GM12878 (cell line): ENCODE data around the gene ANAPC4. TPM values are rescaled to one million over a fixed set of nuclear protein-coding genes. Genes with fewer than 3 reads are reported as not detected.

Experiments used
- ATAC-seq: fragments of 200-7000 bp; cut with Tn5 transposase; 3 replicates; pipeline ENCODE4 v1.9.1; 2020; ENCODE audit warnings: mild to moderate bottlenecking, moderate library complexity
- BruUV-seq: library from RNA; stranded (reverse); fragments of 400-500 nt; replicated peaks from 2 replicates; lab custom pipeline; 2021; lab: Mats Ljungman, UMichigan
- CTCF ChIA-PET: fragments of 300-600 bp; sonication (Branson Sonifier 250); formaldehyde crosslinking; extraction: SDS; loops from one replicate; lab custom pipeline; 2021; ENCODE audit warnings: inconsistent platforms; lab: Yijun Ruan, JAX
- POLR2A ChIA-PET: fragments of 350-600 bp; formaldehyde crosslinking; extraction: SDS; loops from one replicate; lab custom pipeline; 2021; ENCODE audit warnings: inconsistent platforms; lab: Charles Lee
- RAD21 ChIA-PET: fragments of 300-600 bp; sonication (Branson Sonifier 250); formaldehyde crosslinking; loops from one replicate; lab custom pipeline; 2023; ENCODE audit warnings: antibody characterized with exemption; ENCODE audit not compliant: unreplicated experiment; lab: Charles Lee
- SMC1A ChIA-PET: fragments of 300-600 bp; sonication (Branson Sonifier 250); formaldehyde crosslinking; loops from one replicate; lab custom pipeline; 2023; ENCODE audit not compliant: unreplicated experiment, uncharacterized antibody; lab: Charles Lee
- DNase-seq: peaks from one replicate; pipeline ENCODE4 v3.0.0-alpha.2; 2011; ENCODE audit warnings: low read depth, low spot score
- FAIRE-seq: peaks from 3 replicates; lab custom pipeline; 2011; peaks lifted over from hg19 to GRCh38; lab: Jason Lieb, UNC
- H2AFZ ChIP-seq: 2 replicates; pipeline ENCODE4 v1.6.0; 2011; ENCODE audit warnings: low read depth, low read length, control low read depth; ENCODE audit not compliant: control insufficient read depth
- H3K27ac ChIP-seq: 2 replicates; pipeline ENCODE4 v1.5.1; 2011; ENCODE audit warnings: control low read depth; ENCODE audit not compliant: control insufficient read depth, insufficient read depth
- H3K27me3 ChIP-seq, 2 experiments: replicated peaks in 1 of 2; 2 replicates each; pipeline versions ENCODE4 v1.6.0 to v1.6.1; 2011; ENCODE audit warnings: low read length in 1 of 2; ENCODE audit not compliant: control insufficient read depth in 2 of 2, insufficient read depth in 2 of 2
- H3K36me3 ChIP-seq, 2 experiments: 2 replicates each; pipeline ENCODE4 v1.5.1; 2011; ENCODE audit warnings: low read length in 1 of 2; ENCODE audit not compliant: control insufficient read depth in 2 of 2, insufficient read depth in 2 of 2
- H3K4me1 ChIP-seq: 2 replicates; pipeline ENCODE4 v1.6.1; 2011; ENCODE audit warnings: mild to moderate bottlenecking, low read length, moderate library complexity, mixed read lengths; ENCODE audit not compliant: control insufficient read depth, insufficient read depth
- H3K4me2 ChIP-seq: 2 replicates; pipeline ENCODE4 v1.6.0; 2011; ENCODE audit warnings: control low read depth; ENCODE audit not compliant: control insufficient read depth, insufficient read depth
- H3K4me3 ChIP-seq: fragments of 200-600 bp; sonication (generic); 2 replicates; pipeline ENCODE4 v1.5.1; 2016
- H3K79me2 ChIP-seq: 2 replicates; pipeline ENCODE4 v1.6.0; 2011; ENCODE audit warnings: low read length; ENCODE audit not compliant: control insufficient read depth, insufficient read depth
- H3K9ac ChIP-seq: 2 replicates; pipeline ENCODE4 v1.8.0; 2011; ENCODE audit warnings: low read length, control low read depth, mixed read lengths; ENCODE audit not compliant: control insufficient read depth, insufficient read depth
- H3K9me3 ChIP-seq: replicated peaks from 3 replicates; pipeline ENCODE4 v1.5.1; 2011; ENCODE audit warnings: mild to moderate bottlenecking, low read length; ENCODE audit not compliant: control insufficient read depth, insufficient read depth
- H4K20me1 ChIP-seq: 2 replicates; pipeline ENCODE4 v1.6.0; 2011; ENCODE audit not compliant: control insufficient read depth, insufficient read depth
- BCL11A ChIP-seq: IDR thresholded peaks from 2 replicates; pipeline ENCODE4 v1.6.1; 2011; ENCODE audit warnings: low read depth, low read length
- MTA2 ChIP-seq: fragments of 450-650 bp; IDR thresholded peaks from 2 replicates; pipeline ENCODE4 v1.6.1; 2016; ENCODE audit warnings: low read depth, mild to moderate bottlenecking, moderate library complexity
- RAD21 ChIP-seq: IDR thresholded peaks from 2 replicates; pipeline ENCODE4 v1.6.1; 2011; ENCODE audit warnings: mild to moderate bottlenecking, low read depth, low read length, moderate library complexity; ENCODE audit not compliant: insufficient read depth
- SREBF1 ChIP-seq: IDR thresholded peaks from 2 replicates; pipeline ENCODE4 v1.6.1; 2012; ENCODE audit warnings: mild to moderate bottlenecking, low read length
- WGBS: methylation state at CpG from one replicate; pipeline ENCODE4 v1.1.6; 2016; ENCODE audit warnings: low lambda C conversion rate; ENCODE audit not compliant: insufficient replicate concordance, insufficient coverage; ENCODE audit errors: missing lambda C conversion rate; 5-methylcytosine and 5-hydroxymethylcytosine counted together
- in situ Hi-C: fragments of 300-500 bp; cut with MboI; formaldehyde crosslinking; loops from 9 replicates; pipeline ENCODE4 v1.14.3; 2018; ENCODE audit warnings: mixed read lengths
- intact Hi-C: fragments of 100-400 bp; cut with micrococcal nuclease; formaldehyde crosslinking; loops from one replicate; pipeline ENCODE4 v1.14.2; 2022; ENCODE audit not compliant: unreplicated experiment
- polyA plus RNA-seq, 11 experiments: library from polyadenylated mRNA; depleted of rRNA in 4 of 11; unstranded in 6 of 11; stranded (reverse) in 5 of 11; fragments of >200 nt; fragmentation: Nextera tagmentation in 4 of 11; fragmentation: Illumina TruSeq in 1 of 11; extraction: Ambion mirVana in 4 of 11; extraction: Trizol in 1 of 11; gene quantifications; 1 replicate in 1 of 11; 2 replicates in 10 of 11; pipeline versions ENCODE4 v1.2.1 to v1.2.3, GENCODE V29; 2011 to 2016; ENCODE audit warnings: inconsistent platforms in 2 of 11, missing spikeins in 2 of 11, low read depth in 1 of 11
- total RNA-seq, 4 experiments: library from RNA; depleted of rRNA in 3 of 4; stranded (reverse); fragments of >200 nt in 3 of 4; fragmentation: Illumina TruSeq in 1 of 4; extraction: Trizol in 1 of 4; gene quantifications; 2 replicates each; pipeline versions ENCODE4 v1.2.1 to v1.2.3, GENCODE V29; 2013 to 2021

The ANAPC4 gene
- total and polyA plus RNA-seq, 10 of the 15 experiments (the other 5 are each of a cell fraction or from before 2014, with no cell fraction given): 16.3 to 50.2 (median 29.9) TPM

DNA sequence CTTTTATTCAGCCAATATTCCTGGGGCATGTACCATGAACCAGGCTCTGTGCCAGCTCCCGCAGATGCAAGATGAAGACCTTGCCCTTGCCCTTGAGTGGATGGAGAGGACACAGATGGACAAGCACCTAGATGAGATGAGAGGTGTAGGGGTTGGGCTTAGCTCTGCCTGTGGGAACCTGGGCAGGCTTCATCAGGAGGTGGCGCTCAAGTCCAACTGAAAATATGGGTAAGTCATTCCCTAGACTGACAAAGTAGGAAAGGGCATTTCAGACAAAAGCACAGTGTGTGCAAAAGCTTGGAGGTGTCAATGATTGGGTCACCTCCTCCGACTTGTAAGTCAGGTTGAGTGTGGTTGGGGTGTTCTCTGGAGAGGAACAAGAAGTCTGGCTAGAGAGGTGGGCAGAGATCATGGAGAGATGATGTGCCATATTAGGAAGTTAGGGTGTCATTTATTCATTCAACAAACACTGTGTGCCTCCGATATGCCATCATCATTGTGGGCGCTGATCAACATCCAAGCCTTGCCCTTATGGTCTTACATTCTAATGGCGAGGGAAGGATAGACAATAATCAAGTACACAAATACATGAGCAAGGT lies 64.6 kb downstream of the ANAPC4 start (continued):
- peak; percentile 64 for TF ChIP-seq RAD21

DNA sequence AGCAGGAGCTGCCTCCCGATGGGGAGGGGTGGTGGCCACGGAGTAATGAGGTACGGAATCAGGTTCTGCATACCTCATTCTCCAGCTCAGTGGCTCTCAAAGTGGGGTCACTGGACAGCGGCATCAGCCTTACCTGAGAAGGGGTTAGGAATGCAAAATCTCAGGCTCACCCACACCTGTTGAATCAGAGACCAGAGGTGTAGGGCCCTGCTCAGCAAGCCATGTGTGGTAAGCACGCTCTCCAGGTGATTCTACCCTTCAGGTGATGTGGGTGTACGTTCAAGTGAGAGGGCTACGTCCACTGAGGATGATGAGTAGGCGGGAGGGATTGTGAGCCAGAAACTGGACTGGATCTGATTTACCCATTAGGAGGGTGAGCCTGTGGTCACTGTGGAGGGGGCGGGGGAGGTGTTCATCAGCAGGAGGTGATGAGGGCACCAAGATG lies 65.8 kb downstream of the ANAPC4 start:
- Histone ChIP-seq H3K4me2 (no peak overlapping the region), H3K27ac (no peak overlapping the region), H3K79me2 (no peaks in the 10 kb centered on the region), H3K27me3 (no peaks in the 10 kb centered on the region; a peak in 1 of 4 replicates), H3K4me1 (no peaks in the 10 kb centered on the region), H3K36me3 (no peaks in the 10 kb centered on the region), H2AFZ (no peak overlapping the region), H3K4me3 (no peak overlapping the region), H3K9ac (no peak overlapping the region), H3K9me3 (no peaks in the 10 kb centered on the region), H4K20me1 (no peaks in the 10 kb centered on the region)
- intact Hi-C loops: loop anchor here (10.0 kb wide), 1 partner anchor 182 kb away; no protein-coding TSS in a partner anchor
- in situ Hi-C loops: loop anchor here (5.0 kb wide), 1 partner anchor 334 kb away; no protein-coding TSS in a partner anchor
- ChIA-PET RAD21 (interaction anchor here (3.7 kb wide), 1 partner anchor 326 kb away, joined by 22 read pairs; no protein-coding TSS in a partner anchor), POLR2A (no interaction called here), CTCF (interaction anchor here (0.5 to 7.0 kb wide), 3 partner anchors 85 to 1959 kb away, joined by 3 to 104 read pairs (median 3); no protein-coding TSS in a partner anchor), SMC1A (interaction anchor here (1.0 to 3.9 kb wide), 2 partner anchors 325 to 327 kb away, joined by 3 to 35 read pairs; no protein-coding TSS in a partner anchor)
- ATAC-seq (no peak), FAIRE-seq (no peak), DNase-seq (no peak)
- no peak for TF ChIP-seq BCL11A
- no peak for TF ChIP-seq MTA2
- no peak for TF ChIP-seq SREBF1
- BruUV-seq: no TSS peak
- 33% methylated on average over 9 of the region's 9 CpGs for WGBS
